Measurements from ENCODE around the gene RNF168.
A peak's percentile ranks its signal among the peaks of the same experiment; 100 is the strongest.
"Not testable (repeated sequence)": the region's sequence is repeated elsewhere in the genome, so short reads cannot be mapped to it uniquely, and the experiment has no call there.

Gene RNF168

GRCh38 chr3:196503196-196504076 is at the start of gene RNF168:
TSS of gene RNF168 (minus strand) at chr3:196503768. CDS start at chr3:196503173, 595 bp downstream.
- peak within 1 kb of the TSS; percentile 96 for H3K4me3 ChIP-seq
- TF ChIP-seq CTCF (IDR thresholded peaks at IDR 0.05): no peak
- H3K27ac ChIP-seq: peak within 1 kb of the TSS; percentile 92 to 99
- peak; percentile 96 for DNase-seq (ENCODE audit: low spot score)

GRCh38 chr3:196552253-196552652 is 48.7 kb upstream of the RNF168 start:
- Histone ChIP-seq H3K4me3 (no peak overlapping the region), H3K27ac (no peak overlapping the region)
- TF ChIP-seq CTCF (IDR thresholded peaks at IDR 0.05): no peak
- no peak for DNase-seq (ENCODE audit: low spot score)

- H3K4me3 ChIP-seq; H3K27ac ChIP-seq; DNase-seq (ENCODE audit: low spot score): not testable (repeated sequence)
Observed at GRCh38 chr3:196550172-196550571, 46.6 kb upstream of the RNF168 start.

GRCh38 chr3:196549312-196549711 is 45.7 kb upstream of the RNF168 start:
- H3K27ac ChIP-seq; DNase-seq (ENCODE audit: low spot score); H3K4me3 ChIP-seq: not testable (repeated sequence)

GRCh38 chr3:196547067-196547466 is 43.5 kb upstream of the RNF168 start:
- no peak for DNase-seq (ENCODE audit: low spot score)
- no peak for TF ChIP-seq CTCF (IDR thresholded peaks at IDR 0.05)
- Histone ChIP-seq H3K27ac (no peak overlapping the region), H3K4me3 (no peak overlapping the region)

GRCh38 chr3:196546537-196546936 is 43.0 kb upstream of the RNF168 start:
- no peak for TF ChIP-seq CTCF (IDR thresholded peaks at IDR 0.05)
- no peak overlapping the region for H3K27ac ChIP-seq
- no peak for DNase-seq (ENCODE audit: low spot score)

GRCh38 chr3:196544491-196544992 is 41.0 kb upstream of the RNF168 start:
- TF ChIP-seq CTCF (IDR thresholded peaks at IDR 0.05): no peak
- Histone ChIP-seq H3K4me3 (no peak overlapping the region), H3K27ac (no peak overlapping the region)
- no peak for DNase-seq (ENCODE audit: low spot score)

More at GRCh38 chr3:196546537-196546936, 43.0 kb upstream of the RNF168 start:
- H3K4me3 ChIP-seq: no peak overlapping the region
